K562 (cell line): ENCODE results near the gene CELF4. TPM values are rescaled to one million over a fixed set of nuclear protein-coding genes. Genes with fewer than 3 reads are reported as not detected.

ENCODE experiments used
- ATAC-seq: fragments of 200-7000 bp; cut with Tn5 transposase; 3 replicates; pipeline ENCODE4 v1.9.1; 2020; ENCODE audit warnings: moderate library complexity
- BruUV-seq: library from RNA; stranded (reverse); fragments of 400-500 nt; replicated peaks from 2 replicates; lab custom pipeline; 2021; lab: Mats Ljungman, UMichigan
- CTCF ChIA-PET: fragments of 300-600 bp; formaldehyde crosslinking; extraction: SDS; loops from one replicate; lab custom pipeline; 2021; ENCODE audit warnings: low intra/inter-chr PET ratio; lab: Yijun Ruan, JAX
- POLR2A ChIA-PET: fragments of 300-600, 350-650 bp; sonication (Branson Sonifier 250); formaldehyde crosslinking; extraction: SDS; loops from one replicate; lab custom pipeline; 2021; ENCODE audit warnings: antibody characterized with exemption, inconsistent platforms; lab: Yijun Ruan, JAX
- DNase-seq, 4 experiments: peaks; one replicate each; pipeline versions ENCODE4 v3.0.0 to v3.0.0-alpha.2; 2011 to 2018; ENCODE audit warnings: low spot score in 3 of 4, mixed read lengths in 3 of 4; ENCODE audit errors: extremely low read depth in 1 of 4
- FAIRE-seq: peaks from 2 replicates; lab custom pipeline; 2011; peaks lifted over from hg19 to GRCh38; lab: Jason Lieb, UNC
- H2AFZ ChIP-seq: 2 replicates; pipeline ENCODE4 v1.6.0; 2011; ENCODE audit warnings: low read depth, low read length, control low read depth, inconsistent platforms
- H3K27ac ChIP-seq: fragments of 200-600 bp; 3 replicates; pipeline ENCODE4 v1.8.0; 2011; ENCODE audit warnings: low read depth, mild to moderate bottlenecking, control low read depth, inconsistent platforms, low read length, moderate library complexity, mixed read lengths; ENCODE audit errors: extremely low read depth
- H3K27me3 ChIP-seq, 2 experiments: fragments of 300-600 bp in 1 of 2; 2 replicates in 1 of 2; 3 replicates in 1 of 2; pipeline versions ENCODE4 v1.6.0 to v1.8.0; 2011; ENCODE audit warnings: inconsistent platforms in 2 of 2, low read length in 2 of 2, mild to moderate bottlenecking in 1 of 2, mixed read lengths in 1 of 2, moderate library complexity in 1 of 2; ENCODE audit not compliant: control insufficient read depth in 2 of 2, insufficient read depth in 2 of 2
- H3K36me3 ChIP-seq: fragments of 300-600 bp; 3 replicates; pipeline ENCODE4 v1.8.0; 2011; ENCODE audit warnings: mild to moderate bottlenecking, low read length, inconsistent platforms; ENCODE audit not compliant: control insufficient read depth, insufficient read depth
- H3K4me1 ChIP-seq, 2 experiments: fragments of 200-600 bp in 1 of 2; replicated peaks in 1 of 2; 2 replicates in 1 of 2; 3 replicates in 1 of 2; pipeline versions ENCODE4 v1.5.1 to v1.8.0; 2011; ENCODE audit warnings: inconsistent platforms in 2 of 2, low read length in 2 of 2, mild to moderate bottlenecking in 1 of 2, mixed read lengths in 1 of 2, moderate library complexity in 1 of 2; ENCODE audit not compliant: control insufficient read depth in 2 of 2, insufficient read depth in 2 of 2
- H3K4me2 ChIP-seq: 2 replicates; pipeline ENCODE4 v1.6.1; 2011; ENCODE audit warnings: low read length, control low read depth, inconsistent platforms, mixed read lengths; ENCODE audit not compliant: insufficient read depth
- H3K4me3 ChIP-seq: fragments of 200-600 bp; sonication (generic), shearing (Covaris generic); 2 replicates; pipeline ENCODE4 v1.5.1; 2016; ENCODE audit warnings: control low read depth, inconsistent platforms
- H3K79me2 ChIP-seq: fragments of 200-600 bp; 3 replicates; pipeline ENCODE4 v1.8.0; 2011; ENCODE audit warnings: low read length, inconsistent platforms; ENCODE audit not compliant: control insufficient read depth, insufficient read depth
- H3K9ac ChIP-seq, 2 experiments: 2 replicates each; pipeline versions ENCODE4 v1.6.0 to v1.6.1; 2011; ENCODE audit warnings: low read depth in 2 of 2, low read length in 2 of 2, control low read depth in 1 of 2, inconsistent platforms in 1 of 2, mild to moderate bottlenecking in 1 of 2, mixed read lengths in 1 of 2; ENCODE audit not compliant: insufficient read depth in 1 of 2
- H3K9me1 ChIP-seq: one replicate; pipeline ENCODE4 v1.6.0; 2011; ENCODE audit warnings: inconsistent platforms, mild to moderate bottlenecking, low read length, moderate library complexity; ENCODE audit not compliant: control insufficient read depth, insufficient read depth
- H3K9me3 ChIP-seq: replicated peaks from 2 replicates; pipeline ENCODE4 v1.5.1; 2011; ENCODE audit warnings: low read depth, low read length, inconsistent platforms; ENCODE audit not compliant: control insufficient read depth, insufficient read depth
- H4K20me1 ChIP-seq: replicated peaks from 2 replicates; pipeline ENCODE4 v1.6.1; 2011; ENCODE audit warnings: low read length, inconsistent platforms, mixed read lengths; ENCODE audit not compliant: control insufficient read depth, insufficient read depth
- ARID3B ChIP-seq: fragments of 250-450 bp; sonication (Bioruptor Pico); IDR thresholded peaks from 2 replicates; pipeline ENCODE4 v1.4.0; 2020; ENCODE audit warnings: borderline replicate concordance
- MTA2 ChIP-seq: fragments of 450-650 bp; IDR thresholded peaks from 2 replicates; pipeline ENCODE4 v1.6.1; 2016; ENCODE audit warnings: low read depth
- RBM15 ChIP-seq: fragments of 200-400 bp; formaldehyde crosslinking; IDR thresholded peaks from 2 replicates; pipeline ENCODE4 v1.6.1; 2018; ENCODE audit warnings: mild to moderate bottlenecking, low read length, moderate library complexity; ENCODE audit not compliant: insufficient read depth
- SRSF7 ChIP-seq: fragments of 200-400 bp; formaldehyde crosslinking; optimal IDR thresholded peaks from 2 replicates; pipeline ENCODE3; 2017; ENCODE audit warnings: mild to moderate bottlenecking, low read depth, low read length
- TAF1 ChIP-seq: IDR thresholded peaks from 2 replicates; pipeline ENCODE4 v1.6.1; 2011; ENCODE audit warnings: mild to moderate bottlenecking, low read length, moderate library complexity; ENCODE audit not compliant: insufficient read depth, control insufficient read depth, severe bottlenecking; ENCODE audit errors: extremely low read depth
- ZBTB34 ChIP-seq: fragments of 250-450 bp; sonication (Bioruptor Pico); IDR thresholded peaks from 2 replicates; pipeline ENCODE4 v1.8.0; 2021; ENCODE audit warnings: mild to moderate bottlenecking, moderate library complexity
- ZC3H8 ChIP-seq: fragments of 450-650 bp; IDR thresholded peaks from 2 replicates; pipeline ENCODE4 v1.6.1; 2017
- ZNF24 ChIP-seq: fragments of 450-650 bp; IDR thresholded peaks from 2 replicates; pipeline ENCODE4 v1.6.1; 2016
- ZNF639 ChIP-seq, 2 experiments: fragments of 200-800 bp in 1 of 2; sonication (Bioruptor generic) in 1 of 2; sonication (generic) in 1 of 2; formaldehyde crosslinking in 1 of 2; IDR thresholded peaks in 1 of 2; conservative IDR thresholded peaks in 1 of 2; 2 replicates each; pipeline versions ENCODE4 v1.5.0 to v1.6.1; 2016 to 2020; ENCODE audit warnings: missing compliant biosample characterization in 1 of 2, missing genetic modification characterization in 1 of 2, missing genetic modification reagents in 1 of 2
- WGBS: fragments of 100-300 bp; shearing (Covaris generic); methylation state at CpG from one replicate; pipeline ENCODE4 v1.1.6; 2016; ENCODE audit warnings: low coverage, mixed read lengths; ENCODE audit not compliant: insufficient coverage; ENCODE audit errors: missing lambda C conversion rate; 5-methylcytosine and 5-hydroxymethylcytosine counted together
- in situ Hi-C: fragments of 300-500 bp; cut with MboI; formaldehyde crosslinking; loops from 4 replicates; pipeline ENCODE4 v1.15.0; 2018; ENCODE audit warnings: inconsistent platforms, mixed read lengths
- intact Hi-C: fragments of 100-400 bp; cut with micrococcal nuclease; formaldehyde crosslinking; loops from 2 replicates; pipeline ENCODE4 v1.14.2; 2022
- polyA plus RNA-seq, 8 experiments: library from polyadenylated mRNA; depleted of rRNA in 4 of 8; stranded (reverse) in 5 of 8; unstranded in 3 of 8; fragments of >200 nt; fragmentation: Nextera tagmentation in 2 of 8; fragmentation: Illumina TruSeq in 1 of 8; extraction: Ambion mirVana in 2 of 8; extraction: Trizol in 1 of 8; gene quantifications; 2 replicates each; pipeline versions ENCODE4 v1.2.1 to v1.2.3, GENCODE V29; 2011 to 2014; ENCODE audit warnings: inconsistent platforms in 1 of 8, missing spikeins in 1 of 8
- total RNA-seq, 7 experiments: library from RNA; depleted of rRNA in 6 of 7; stranded (reverse); fragments of >200 nt in 6 of 7; fragmentation: Illumina TruSeq in 2 of 7; extraction: Trizol in 2 of 7; gene quantifications; 2 replicates each; pipeline versions ENCODE4 v1.2.1 to v1.2.3, GENCODE V29; 2011 to 2021; ENCODE audit warnings: low replicate concordance in 1 of 7
- TF ChIP-seq, protein P1 (sequence below): sonication (generic); formaldehyde crosslinking; IDR thresholded peaks from 2 replicates; pipeline ENCODE4 v1.8.1; 2023; ENCODE audit warnings: mild to moderate bottlenecking, missing genetic modification reagents

The CELF4 gene
- total and polyA plus RNA-seq, 9 of the 15 experiments (the other 6 are each of a cell fraction or from before 2014, with no cell fraction given): 0.04 to 0.24 (median 0.07) TPM; not detected in 3

GRCh38 chr18:37293359-37293758 is 272.2 kb downstream of the CELF4 start:
- no TSS peak for BruUV-seq
- no peak for DNase-seq
- no peaks in the 10 kb centered on the region for H3K9me1 ChIP-seq
- no peaks in the 10 kb centered on the region for H3K27me3 ChIP-seq
- intact Hi-C loops: loop anchor here (10.0 kb wide), 1 partner anchor 349 kb away; no protein-coding TSS in a partner anchor
- in situ Hi-C loops: no loop called here
- H4K20me1 ChIP-seq: 0 out of 2 replicates have a peak, but pooled peaks cover 6% of the 10 kb centered on the region
- POLR2A ChIA-PET: no interaction called here
- H3K4me1 ChIP-seq: no peaks in the 10 kb centered on the region
- H3K9ac ChIP-seq: no peak overlapping the region
- no peak for TF ChIP-seq SRSF7
- FAIRE-seq: no peak
- H3K36me3 ChIP-seq: no peaks in the 10 kb centered on the region
- H3K4me2 ChIP-seq: no peak overlapping the region
- WGBS: 5% methylated on average over 3 of the region's 3 CpGs
- H3K27ac ChIP-seq: no peak overlapping the region
- ATAC-seq: no peak
- no peak overlapping the region for H3K4me3 ChIP-seq
- H3K9me3 ChIP-seq: no peaks in the 10 kb centered on the region
- no peaks in the 10 kb centered on the region for H3K79me2 ChIP-seq
- H2AFZ ChIP-seq: no peak overlapping the region
- CTCF ChIA-PET: no interaction called here

- Histone ChIP-seq H3K4me2 (no peak overlapping the region), H4K20me1 (no peaks in the 10 kb centered on the region), H3K9ac (no peak overlapping the region), H3K9me1 (no peaks in the 10 kb centered on the region), H3K4me1 (no peaks in the 10 kb centered on the region), H3K27me3 (no peaks in the 10 kb centered on the region), H3K27ac (no peak overlapping the region), H3K79me2 (no peaks in the 10 kb centered on the region), H3K36me3 (no peaks in the 10 kb centered on the region), H2AFZ (no peak overlapping the region), H3K9me3 (no peaks in the 10 kb centered on the region), H3K4me3 (no peak overlapping the region)
- in situ Hi-C loops (no loop called here), intact Hi-C loops (no loop called here)
- POLR2A ChIA-PET: no interaction called here
- no peak for FAIRE-seq
- DNase-seq: no peak
- ATAC-seq: no peak
- CTCF ChIA-PET: interaction anchor here (0.6 kb wide), 1 partner anchor 17 kb away, joined by 3 read pairs; no protein-coding TSS in a partner anchor
- BruUV-seq: no TSS peak
- 4% methylated on average over 6 of the region's 6 CpGs for WGBS
- TF ChIP-seq ZNF24: no peak
- TF ChIP-seq, protein P1, sequence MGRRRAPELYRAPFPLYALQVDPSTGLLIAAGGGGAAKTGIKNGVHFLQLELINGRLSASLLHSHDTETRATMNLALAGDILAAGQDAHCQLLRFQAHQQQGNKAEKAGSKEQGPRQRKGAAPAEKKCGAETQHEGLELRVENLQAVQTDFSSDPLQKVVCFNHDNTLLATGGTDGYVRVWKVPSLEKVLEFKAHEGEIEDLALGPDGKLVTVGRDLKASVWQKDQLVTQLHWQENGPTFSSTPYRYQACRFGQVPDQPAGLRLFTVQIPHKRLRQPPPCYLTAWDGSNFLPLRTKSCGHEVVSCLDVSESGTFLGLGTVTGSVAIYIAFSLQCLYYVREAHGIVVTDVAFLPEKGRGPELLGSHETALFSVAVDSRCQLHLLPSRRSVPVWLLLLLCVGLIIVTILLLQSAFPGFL (CRISPR knock-in tag): no peak
- no peak for TF ChIP-seq ZNF639 (CRISPR knock-in tag; conservative IDR thresholded peaks at IDR 0.05 in 1 of 2, IDR thresholded peaks at IDR 0.05 in 1 of 2)
- TF ChIP-seq TAF1: no peak
- TF ChIP-seq MTA2: no peak
- TF ChIP-seq ZBTB34 (CRISPR knock-in tag): no peak
- TF ChIP-seq ARID3B (CRISPR knock-in tag): no peak
- no peak for TF ChIP-seq RBM15
- no peak for TF ChIP-seq ZC3H8
These were observed 276.2 kb downstream of the CELF4 start for GRCh38 chr18:37289423-37289822.
